Non-pigmented ciliary epithelial cell (primary cell): ENCODE results near the gene TRABD2B.

Source experiments
- DNase-seq: peaks from one replicate; pipeline ENCODE4 v3.0.0-alpha.2; 2010; ENCODE audit warnings: low read depth

TRABD2B gene

DNA sequence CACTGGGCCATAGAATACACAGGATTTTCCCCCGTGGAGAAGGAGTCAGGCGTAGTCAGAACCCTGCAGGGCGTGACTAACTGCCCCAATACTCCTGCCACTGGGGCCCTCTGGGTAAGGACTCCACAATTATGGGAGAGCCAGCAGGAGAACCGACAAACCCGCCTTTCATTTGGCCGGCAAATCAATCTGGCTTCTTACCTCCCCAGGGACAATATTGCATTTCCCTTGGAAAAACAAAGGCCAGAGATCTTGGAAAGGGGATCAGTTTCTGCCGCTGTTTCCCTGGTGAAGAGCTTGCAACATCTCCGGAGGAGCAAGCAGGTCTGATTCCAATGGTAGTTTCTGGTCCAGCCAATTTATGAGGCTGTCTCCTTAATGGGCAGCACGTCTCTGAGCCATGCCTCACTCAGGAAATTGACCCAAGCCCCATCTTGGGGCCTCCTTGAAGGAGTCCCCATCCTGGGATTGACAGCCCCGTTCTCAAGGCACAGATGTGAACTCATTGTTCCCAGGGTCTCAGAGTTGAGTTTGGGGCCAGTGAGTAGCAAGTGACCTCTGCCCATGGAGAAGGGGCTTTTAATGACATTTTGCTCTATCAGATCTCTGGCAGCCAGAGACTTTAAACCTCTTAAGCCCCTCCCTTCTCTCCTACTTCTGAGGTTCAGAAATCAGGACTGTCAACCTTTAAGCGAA, 4.3 kb downstream of the TRABD2B start:
- no peak for DNase-seq

DNA sequence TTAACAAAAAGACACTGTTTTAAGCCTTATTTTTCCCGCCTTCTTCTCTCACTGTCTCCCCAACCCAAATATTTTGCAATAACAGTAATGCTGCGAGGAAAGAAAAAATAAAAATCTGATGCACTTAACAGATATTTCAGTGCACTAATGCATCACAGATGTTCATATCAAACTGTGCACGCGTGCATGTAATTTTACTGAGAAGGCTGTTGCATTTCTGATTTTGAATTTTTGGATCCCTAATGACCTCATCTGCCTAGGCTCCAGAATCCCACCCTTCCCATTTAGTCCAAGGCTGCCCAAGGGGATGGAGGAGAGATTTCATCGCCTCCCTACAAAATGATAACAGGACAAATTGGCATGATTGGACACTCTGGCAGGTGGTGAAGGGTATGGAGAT, 5.5 kb downstream of the TRABD2B start:
- DNase-seq, result no peak

DNA sequence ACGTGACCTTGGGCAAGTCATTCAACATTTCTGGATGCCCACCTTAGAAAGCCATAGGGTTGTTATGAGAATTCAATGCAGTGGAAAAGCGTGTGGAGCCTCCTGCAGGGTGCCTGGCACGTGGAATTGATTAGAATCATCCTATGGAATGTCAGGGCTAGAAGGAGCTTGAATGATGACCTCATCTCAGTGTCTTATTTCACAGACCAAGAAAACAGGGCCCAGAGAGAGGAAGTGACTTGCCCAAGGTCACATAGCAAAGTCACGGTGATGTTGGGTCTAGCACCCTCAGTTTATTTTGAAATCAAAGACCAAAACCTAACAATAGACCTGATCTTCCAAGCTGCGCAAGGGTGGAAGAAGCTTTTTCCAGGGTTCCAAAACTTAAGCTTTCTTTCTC, 6.0 kb downstream of the TRABD2B start:
- peak; percentile 18 for DNase-seq

DNA sequence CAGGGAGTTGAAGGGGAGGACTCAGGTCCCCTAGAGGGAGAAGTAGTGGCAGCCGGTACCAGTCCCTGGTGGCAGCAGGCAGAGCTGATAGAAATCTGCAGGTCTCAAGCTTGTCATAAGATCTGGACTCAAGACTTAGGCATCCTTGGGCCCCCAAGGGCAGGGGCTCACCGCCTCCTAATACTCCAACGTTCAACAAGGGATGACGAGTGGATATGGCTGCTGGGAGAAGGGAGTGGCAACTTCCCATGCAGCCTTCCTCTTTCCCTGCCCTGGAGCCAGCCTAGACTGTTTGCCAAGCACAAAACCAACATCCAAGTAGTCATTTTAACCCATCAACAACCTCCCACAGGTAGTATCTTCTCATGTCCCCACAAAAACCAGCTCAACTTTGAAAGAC, 6.9 kb downstream of the TRABD2B start:
- DNase-seq, result no peak

GRCh38 chr1:47987601-47988000, 9.6 kb downstream of the TRABD2B start:
- no peak for DNase-seq

- no peak for DNase-seq
Observed at GRCh38 chr1:47986761-47987200, 10.4 kb downstream of the TRABD2B start.

GRCh38 chr1:47985018-47985417, 12.2 kb downstream of the TRABD2B start:
- DNase-seq, result no peak

GRCh38 chr1:47984175-47984789, 12.9 kb downstream of the TRABD2B start:
- DNase-seq, result no peak

- no peak for DNase-seq
Observed at GRCh38 chr1:47983691-47984090, 13.5 kb downstream of the TRABD2B start.

- no peak for DNase-seq
Observed at GRCh38 chr1:47981667-47982350, 15.4 kb downstream of the TRABD2B start.

DNA sequence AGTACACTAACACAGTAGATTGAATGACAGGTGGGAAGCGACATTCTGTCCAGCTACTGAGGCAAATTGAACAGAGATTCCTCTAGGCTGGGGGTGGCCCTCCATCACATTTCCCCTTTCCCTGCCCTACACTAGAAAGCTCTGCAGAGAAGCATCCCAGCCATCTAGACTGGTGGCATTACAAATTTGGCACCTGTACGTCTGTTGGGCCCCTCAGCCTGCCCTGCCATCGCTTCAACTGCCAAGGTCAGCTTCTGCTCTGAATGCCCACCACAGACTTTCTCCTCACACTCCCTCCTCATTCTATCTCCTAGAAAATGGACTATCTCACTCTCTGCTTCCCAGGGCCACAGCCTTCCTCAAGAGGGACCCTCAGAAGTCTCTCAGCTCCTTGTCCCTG, 16.7 kb downstream of the TRABD2B start:
- no peak for DNase-seq

DNA sequence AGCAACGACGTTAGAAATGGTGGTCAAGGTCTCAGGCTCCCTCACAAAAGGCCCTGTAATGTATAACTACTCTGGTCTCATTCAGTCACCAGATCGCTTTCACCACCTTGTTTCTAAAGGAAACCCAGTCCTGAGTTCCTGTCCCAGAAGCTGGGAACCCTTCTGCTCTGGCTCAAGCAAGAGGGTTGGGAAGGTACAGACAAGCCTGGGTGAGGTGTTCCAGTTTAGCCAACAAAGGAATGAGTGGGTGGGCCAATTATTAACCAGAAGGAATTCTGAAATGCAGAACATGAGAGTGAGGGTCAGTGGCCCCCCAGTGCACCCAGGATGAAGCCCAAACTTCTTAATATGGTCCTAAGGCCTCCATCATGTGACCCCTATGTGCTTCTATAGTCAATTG, 17.5 kb downstream of the TRABD2B start:
- no peak for DNase-seq

- no peak for DNase-seq
Observed at GRCh38 chr1:47978486-47978885, 18.7 kb downstream of the TRABD2B start.

- no peak for DNase-seq
Observed at GRCh38 chr1:47976728-47977127, 20.5 kb downstream of the TRABD2B start.

GRCh38 chr1:47976267-47976666, 20.9 kb downstream of the TRABD2B start:
- DNase-seq, result no peak

DNA sequence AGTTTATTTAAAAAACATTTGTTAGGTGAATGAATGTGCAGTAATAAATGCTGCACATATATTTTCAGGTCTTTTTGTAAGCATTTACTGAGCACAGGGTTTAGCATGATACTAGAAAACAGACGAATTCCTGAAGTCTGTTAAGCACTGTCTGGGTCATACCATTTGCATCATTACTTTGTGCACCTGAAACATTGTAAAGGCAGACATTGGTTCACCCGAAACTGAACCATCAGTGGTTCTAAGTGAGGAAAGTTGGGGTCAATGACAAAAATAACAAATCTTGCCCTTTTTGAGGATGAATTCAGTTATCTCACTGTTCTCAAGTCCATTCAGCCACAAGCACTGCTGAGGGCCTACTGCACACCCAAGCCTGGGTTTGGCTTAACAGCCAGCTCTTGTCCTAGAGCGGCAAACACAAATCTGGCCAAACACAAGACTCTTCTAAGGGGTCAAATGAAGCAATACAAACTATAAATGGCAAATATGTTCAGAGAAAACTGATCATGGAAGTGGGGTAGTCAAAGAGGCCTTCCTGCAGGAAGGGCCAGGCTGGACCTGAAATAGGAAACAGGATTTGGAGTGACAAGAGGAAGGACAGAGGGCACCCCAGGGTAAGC, 21.8 kb downstream of the TRABD2B start:
- no peak for DNase-seq

DNA sequence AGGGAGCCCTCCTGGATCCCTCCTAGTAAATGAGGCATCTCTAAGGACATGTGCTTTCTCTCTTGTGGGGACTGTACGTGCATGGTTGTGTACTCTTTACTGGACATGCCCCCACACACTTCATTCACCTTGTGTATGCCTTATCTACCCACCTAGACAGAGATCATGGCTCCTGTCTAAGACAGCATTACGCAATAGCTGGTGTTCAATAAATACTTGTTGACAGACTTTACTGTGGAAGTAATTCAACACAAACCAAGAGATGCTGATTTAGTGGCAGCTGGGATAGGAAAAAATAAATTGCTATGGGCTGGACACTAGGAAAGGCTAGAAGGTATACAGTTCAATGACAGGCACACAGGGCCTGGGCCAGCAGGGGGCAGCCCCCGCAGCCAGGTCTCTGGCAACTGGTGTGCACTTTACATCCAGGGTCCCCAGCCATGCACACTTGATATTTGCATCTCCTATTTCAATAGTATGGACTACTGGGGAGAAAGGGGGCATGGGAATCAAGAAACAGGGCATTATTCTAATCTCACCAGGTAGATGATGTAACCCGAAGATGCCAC, 24.2 kb downstream of the TRABD2B start:
- DNase-seq, result no peak

DNA sequence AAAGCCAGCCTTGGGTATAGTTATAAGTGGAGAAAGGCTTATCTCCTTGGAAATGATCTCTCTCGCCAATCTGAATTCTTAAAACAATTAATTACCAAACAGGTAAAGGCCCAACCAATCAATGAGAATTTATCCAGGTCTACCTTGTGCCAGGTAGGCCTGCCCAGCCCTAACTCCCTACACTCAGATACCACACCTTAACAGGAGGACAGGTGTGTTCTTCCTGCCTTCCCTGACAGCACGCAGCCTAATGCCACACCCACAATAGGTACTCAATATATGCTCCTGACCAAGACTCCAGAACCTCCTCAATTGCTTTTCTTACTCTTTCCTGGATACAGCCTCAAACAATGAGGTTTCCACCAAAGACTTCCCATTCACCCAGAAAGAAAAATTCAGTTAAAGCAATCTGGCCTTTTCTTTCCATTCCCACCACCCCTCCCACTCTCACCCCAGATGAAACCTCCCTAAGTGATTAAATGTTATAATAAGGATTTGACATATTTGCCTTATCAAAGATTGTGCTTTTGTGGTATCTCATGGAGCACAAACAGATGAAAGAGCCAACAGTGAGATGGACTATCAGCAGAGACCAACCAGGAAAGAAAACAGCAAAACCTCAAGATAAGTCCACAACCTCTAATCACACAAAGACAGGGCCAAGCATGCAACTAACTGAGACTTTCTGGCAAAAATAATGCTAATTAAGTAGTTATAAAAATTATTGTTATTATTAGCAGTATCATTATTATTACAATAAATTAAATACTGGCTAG, 25.6 kb downstream of the TRABD2B start:
- no peak for DNase-seq

DNA sequence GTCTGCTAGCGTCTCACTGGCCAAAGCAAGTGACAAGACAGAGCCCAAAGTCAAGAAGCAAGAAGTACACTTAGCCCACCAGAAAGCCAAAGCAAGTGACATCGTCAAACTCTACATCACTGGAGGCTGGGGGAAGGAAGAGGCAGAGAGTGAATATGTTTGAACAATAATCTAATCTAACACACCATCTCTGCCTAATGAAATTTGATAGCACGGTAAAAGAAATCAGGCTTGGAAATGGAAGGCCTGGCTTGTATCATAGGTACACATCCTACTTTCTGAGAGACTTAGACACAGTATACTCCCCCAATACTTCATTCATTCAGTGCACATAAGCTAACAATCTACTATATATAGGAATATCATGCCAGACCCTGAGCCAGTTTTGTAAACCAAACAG, 26.3 kb downstream of the TRABD2B start:
- no peak for DNase-seq

DNA sequence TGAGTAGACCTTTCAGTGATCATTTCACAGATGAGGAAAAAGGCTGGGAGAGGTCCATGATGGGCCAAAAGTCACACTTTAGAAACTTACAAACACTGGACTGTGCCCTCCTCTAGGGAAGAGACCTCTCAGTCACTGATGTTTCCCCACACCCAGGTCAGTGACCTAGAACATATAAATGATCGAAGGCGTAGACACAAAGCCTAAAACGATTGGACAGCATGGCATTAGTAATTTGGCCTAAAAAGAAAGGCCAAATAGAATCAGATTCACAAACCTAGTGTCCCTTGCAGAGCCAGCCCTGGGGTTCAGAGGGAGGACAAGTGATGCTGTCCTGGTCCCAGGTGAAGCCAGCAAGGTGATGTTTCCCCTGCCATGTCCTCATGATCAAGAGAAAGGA, 27.7 kb downstream of the TRABD2B start:
- no peak for DNase-seq

DNA sequence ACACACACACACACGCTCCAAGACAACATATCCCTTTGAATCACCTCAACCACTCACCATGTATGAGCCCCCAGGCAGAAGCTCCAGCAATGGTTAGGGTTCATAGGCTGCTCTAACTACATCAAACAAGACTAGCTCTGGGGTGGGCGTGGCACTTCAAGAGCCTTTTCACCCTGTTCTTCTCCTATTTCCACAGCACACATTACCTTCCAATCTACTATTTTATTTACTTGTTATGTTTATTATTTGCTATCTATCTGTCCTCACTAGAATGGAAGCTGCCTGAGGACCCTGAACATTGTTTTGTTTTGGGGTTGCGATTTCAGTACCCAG, 28.7 kb downstream of the TRABD2B start:
- no peak for DNase-seq
